ENCODE data around the gene USP46.

The USP46 gene, protein sequence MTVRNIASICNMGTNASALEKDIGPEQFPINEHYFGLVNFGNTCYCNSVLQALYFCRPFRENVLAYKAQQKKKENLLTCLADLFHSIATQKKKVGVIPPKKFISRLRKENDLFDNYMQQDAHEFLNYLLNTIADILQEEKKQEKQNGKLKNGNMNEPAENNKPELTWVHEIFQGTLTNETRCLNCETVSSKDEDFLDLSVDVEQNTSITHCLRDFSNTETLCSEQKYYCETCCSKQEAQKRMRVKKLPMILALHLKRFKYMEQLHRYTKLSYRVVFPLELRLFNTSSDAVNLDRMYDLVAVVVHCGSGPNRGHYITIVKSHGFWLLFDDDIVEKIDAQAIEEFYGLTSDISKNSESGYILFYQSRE

DNA sequence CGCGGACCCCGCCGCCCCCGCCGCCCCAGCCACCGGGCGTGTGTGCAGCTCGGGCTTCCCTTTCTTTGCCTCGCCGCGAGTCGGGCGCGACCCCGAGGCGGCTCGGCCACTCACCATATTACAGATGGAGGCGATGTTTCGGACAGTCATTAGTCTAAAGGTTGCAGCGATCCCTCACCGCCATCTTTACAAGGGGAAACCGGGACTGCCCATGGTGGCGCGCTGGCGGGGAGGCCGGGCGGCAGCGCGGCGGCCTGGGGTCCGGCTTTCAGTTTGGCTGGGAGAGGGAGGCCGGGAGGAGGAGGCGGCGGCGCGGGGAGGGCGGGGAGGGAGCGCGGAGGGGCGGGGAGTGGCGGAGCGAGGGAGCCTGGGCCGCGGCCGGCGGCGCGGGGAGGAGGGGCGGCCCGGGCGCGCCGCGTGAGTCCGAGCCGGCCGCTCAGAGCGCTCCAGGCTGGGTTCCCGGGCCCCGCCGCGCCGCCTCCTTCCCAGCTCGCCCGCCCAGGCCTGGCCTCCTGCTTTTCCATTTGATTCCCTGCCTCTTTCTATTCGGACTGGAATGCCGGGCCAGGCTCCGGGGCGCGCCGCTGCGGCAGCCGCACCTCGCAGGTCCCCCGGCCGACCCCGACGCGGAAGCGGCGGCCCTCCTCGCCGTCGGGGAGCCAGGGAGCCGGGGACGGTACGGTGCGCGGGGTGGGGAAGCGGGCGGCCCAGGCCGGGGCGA lies at the start of gene USP46:
Gene USP46, minus strand, starts transcription at position 301 of the 721 bp plus-strand sequence. Its CDS starts 151 bp downstream, at position 150.
- H3K4me1 ChIP-seq (ENCODE audit: control insufficient read depth, insufficient read depth, low read length): peaks cover 35% of the 10 kb centered on the region
- peak within 1 kb of the TSS; percentile 92 for H3K4me3 ChIP-seq (ENCODE audit: low read length)
- H3K9ac ChIP-seq (ENCODE audit: low read length): peak within 1 kb of the TSS; percentile 94
- H3K36me3 ChIP-seq (ENCODE audit: control insufficient read depth, insufficient read depth, low read length, severe bottlenecking): peaks cover 8% of the 10 kb centered on the region
- no peaks in the 10 kb centered on the region for H3K27me3 ChIP-seq (replicated peaks; ENCODE audit: control insufficient read depth, insufficient read depth, low read length)
- peak; percentile 95 for DNase-seq (ENCODE audit: low read depth)
- no peaks in the 10 kb centered on the region for H3K9me3 ChIP-seq (ENCODE audit: control insufficient read depth, low read length)

DNA sequence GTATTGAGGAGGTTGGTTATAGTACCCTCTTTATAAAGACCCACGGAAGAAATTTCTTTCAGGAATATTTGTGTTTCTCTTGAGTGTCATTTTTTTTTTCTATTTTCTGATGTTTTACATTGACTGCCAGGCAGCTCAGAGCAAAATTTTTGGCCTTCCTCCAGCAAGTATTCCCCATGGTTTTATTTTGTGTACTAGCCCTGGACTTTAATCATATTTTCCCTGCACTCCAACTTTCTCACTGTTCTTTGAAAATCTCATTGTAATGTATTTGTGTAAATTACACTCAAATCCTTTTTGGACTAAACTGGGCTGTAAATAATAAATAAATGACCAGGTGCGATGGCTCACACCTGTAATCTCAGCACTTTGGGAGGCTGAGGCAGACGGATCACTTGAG lies 45.6 kb upstream of the USP46 start:
- Histone ChIP-seq H3K27me3 (replicated peaks; ENCODE audit: control insufficient read depth, insufficient read depth, low read length) (no peaks in the 10 kb centered on the region), H3K9me3 (ENCODE audit: control insufficient read depth, low read length) (no peaks in the 10 kb centered on the region), H3K9ac (ENCODE audit: low read length) (no peak overlapping the region), H3K4me3 (ENCODE audit: low read length) (no peak overlapping the region), H3K4me1 (ENCODE audit: control insufficient read depth, insufficient read depth, low read length) (peaks cover 10% of the 10 kb centered on the region), H3K36me3 (ENCODE audit: control insufficient read depth, insufficient read depth, low read length, severe bottlenecking) (no peaks in the 10 kb centered on the region)
- no peak for DNase-seq (ENCODE audit: low read depth)

DNA sequence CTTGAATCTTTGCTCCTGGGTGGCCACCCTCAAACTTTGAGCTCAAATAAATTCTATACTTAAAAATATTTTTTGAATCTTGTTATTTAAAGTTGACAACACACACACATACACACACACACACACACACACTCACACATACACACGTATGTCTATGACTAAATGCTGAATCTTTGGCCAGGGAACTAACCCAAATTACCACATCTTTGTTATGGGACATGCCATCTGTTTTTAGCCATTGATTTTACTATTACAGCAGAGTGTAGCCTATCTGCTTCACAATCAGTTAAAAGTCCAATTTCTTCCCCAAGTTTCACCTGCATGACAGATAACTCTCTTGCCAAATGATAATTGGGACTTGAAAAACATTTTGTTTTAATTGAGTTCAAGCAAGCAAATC lies 45.0 kb upstream of the USP46 start:
- no peaks in the 10 kb centered on the region for H3K9me3 ChIP-seq (ENCODE audit: control insufficient read depth, low read length)
- no peaks in the 10 kb centered on the region for H3K27me3 ChIP-seq (replicated peaks; ENCODE audit: control insufficient read depth, insufficient read depth, low read length)
- no peaks in the 10 kb centered on the region for H3K36me3 ChIP-seq (ENCODE audit: control insufficient read depth, insufficient read depth, low read length, severe bottlenecking)
- H3K9ac ChIP-seq (ENCODE audit: low read length): no peak overlapping the region
- peak; percentile 7 for DNase-seq (ENCODE audit: low read depth)
- H3K4me1 ChIP-seq (ENCODE audit: control insufficient read depth, insufficient read depth, low read length): peaks cover 10% of the 10 kb centered on the region
- no peak overlapping the region for H3K4me3 ChIP-seq (ENCODE audit: low read length)

DNA sequence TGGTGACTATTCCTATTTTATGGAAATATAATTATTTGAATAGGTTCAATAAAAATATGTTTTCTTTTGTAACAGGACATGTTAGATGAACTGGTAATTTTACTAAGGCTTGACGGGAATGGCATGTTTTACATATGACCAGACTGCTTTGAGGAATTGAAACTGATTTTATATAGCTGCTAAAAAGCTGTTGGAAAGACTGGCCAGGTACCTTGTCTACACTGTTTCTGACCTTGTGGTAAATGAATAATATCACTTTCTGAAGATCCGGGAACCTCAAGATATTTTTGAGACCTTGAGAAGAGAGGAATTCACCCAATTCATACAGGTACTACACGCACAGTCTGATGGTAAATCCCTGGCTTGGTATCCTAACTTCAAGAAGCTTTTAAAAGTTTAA lies 42.1 kb upstream of the USP46 start:
- Histone ChIP-seq H3K9me3 (ENCODE audit: control insufficient read depth, low read length) (no peaks in the 10 kb centered on the region), H3K27me3 (replicated peaks; ENCODE audit: control insufficient read depth, insufficient read depth, low read length) (no peaks in the 10 kb centered on the region), H3K9ac (ENCODE audit: low read length) (no peak overlapping the region), H3K4me1 (ENCODE audit: control insufficient read depth, insufficient read depth, low read length) (peaks cover 13% of the 10 kb centered on the region), H3K4me3 (ENCODE audit: low read length) (no peak overlapping the region), H3K36me3 (ENCODE audit: control insufficient read depth, insufficient read depth, low read length, severe bottlenecking) (no peaks in the 10 kb centered on the region)
- DNase-seq (ENCODE audit: low read depth): no peak

DNA sequence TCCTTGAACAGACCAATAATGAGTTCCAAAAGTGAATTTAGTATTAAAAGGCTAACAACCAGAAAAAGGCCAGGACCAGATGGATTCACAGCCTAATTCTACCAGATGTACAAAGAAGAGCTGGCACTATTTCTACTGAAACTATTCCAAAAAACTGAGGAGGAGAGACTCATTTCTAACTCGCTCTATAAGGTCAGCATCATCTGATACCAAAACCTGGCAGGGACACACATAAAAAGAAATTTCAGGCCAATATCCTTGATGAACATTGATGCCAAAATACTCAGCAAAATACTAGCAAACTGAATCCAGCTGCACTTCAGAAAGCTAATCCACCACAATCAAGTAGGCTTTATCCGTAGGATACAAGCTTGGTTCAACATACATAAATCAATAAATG lies 35.8 kb upstream of the USP46 start:
- Histone ChIP-seq H3K4me3 (ENCODE audit: low read length) (no peak overlapping the region), H3K27me3 (replicated peaks; ENCODE audit: control insufficient read depth, insufficient read depth, low read length) (no peaks in the 10 kb centered on the region), H3K36me3 (ENCODE audit: control insufficient read depth, insufficient read depth, low read length, severe bottlenecking) (no peaks in the 10 kb centered on the region), H3K4me1 (ENCODE audit: control insufficient read depth, insufficient read depth, low read length) (peaks cover 4% of the 10 kb centered on the region), H3K9me3 (ENCODE audit: control insufficient read depth, low read length) (peaks cover 25% of the 10 kb centered on the region), H3K9ac (ENCODE audit: low read length) (no peak overlapping the region)
- no peak for DNase-seq (ENCODE audit: low read depth)

DNA sequence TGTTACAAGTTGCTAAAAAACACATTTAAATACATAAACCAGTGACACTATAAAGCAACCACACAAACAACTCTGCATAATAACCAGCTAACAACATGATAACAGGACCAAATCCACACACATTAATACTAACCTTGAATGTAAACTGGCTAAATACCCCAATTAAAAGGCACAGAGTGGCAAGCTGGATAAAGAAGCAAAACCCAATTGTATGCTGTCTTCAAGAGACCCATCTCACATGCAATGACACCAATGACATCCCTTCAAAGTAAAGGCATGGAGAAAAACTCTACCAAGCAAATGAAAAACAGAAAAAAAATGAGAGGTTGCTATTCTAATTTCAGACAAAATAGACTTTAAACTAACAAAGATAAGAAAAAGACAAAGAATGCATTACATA lies 34.4 kb upstream of the USP46 start:
- Histone ChIP-seq H3K4me3 (ENCODE audit: low read length) (no peak overlapping the region), H3K4me1 (ENCODE audit: control insufficient read depth, insufficient read depth, low read length) (peaks cover 4% of the 10 kb centered on the region), H3K9me3 (ENCODE audit: control insufficient read depth, low read length) (peaks cover 25% of the 10 kb centered on the region), H3K27me3 (replicated peaks; ENCODE audit: control insufficient read depth, insufficient read depth, low read length) (no peaks in the 10 kb centered on the region), H3K36me3 (ENCODE audit: control insufficient read depth, insufficient read depth, low read length, severe bottlenecking) (no peaks in the 10 kb centered on the region), H3K9ac (ENCODE audit: low read length) (no peak overlapping the region)
- DNase-seq (ENCODE audit: low read depth): no peak

DNA sequence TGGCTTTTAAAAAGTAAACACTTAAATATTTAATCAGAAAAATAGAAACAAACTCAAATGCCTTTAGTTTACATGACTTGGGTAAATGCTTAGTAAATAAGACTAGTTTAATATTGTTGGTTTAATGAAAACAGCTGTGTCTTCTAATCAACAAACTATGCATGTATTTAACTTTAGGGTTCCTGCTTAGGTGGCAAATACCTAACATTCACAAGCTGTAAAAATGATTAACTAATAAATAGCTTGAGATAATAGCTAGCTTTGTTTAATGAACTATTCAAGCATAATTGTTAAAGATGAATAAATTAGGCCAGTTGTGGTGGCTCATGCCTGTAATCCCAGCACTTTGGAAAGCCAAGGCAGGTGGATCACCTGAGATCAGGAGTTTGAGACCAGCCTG lies 30.0 kb upstream of the USP46 start:
- no peaks in the 10 kb centered on the region for H3K36me3 ChIP-seq (ENCODE audit: control insufficient read depth, insufficient read depth, low read length, severe bottlenecking)
- H3K9ac ChIP-seq (ENCODE audit: low read length): no peak overlapping the region
- DNase-seq (ENCODE audit: low read depth): no peak
- peaks cover 20% of the 10 kb centered on the region for H3K9me3 ChIP-seq (ENCODE audit: control insufficient read depth, low read length)
- H3K4me1 ChIP-seq (ENCODE audit: control insufficient read depth, insufficient read depth, low read length): no peaks in the 10 kb centered on the region
- H3K27me3 ChIP-seq (replicated peaks; ENCODE audit: control insufficient read depth, insufficient read depth, low read length): no peaks in the 10 kb centered on the region
- H3K4me3 ChIP-seq (ENCODE audit: low read length): no peak overlapping the region

DNA sequence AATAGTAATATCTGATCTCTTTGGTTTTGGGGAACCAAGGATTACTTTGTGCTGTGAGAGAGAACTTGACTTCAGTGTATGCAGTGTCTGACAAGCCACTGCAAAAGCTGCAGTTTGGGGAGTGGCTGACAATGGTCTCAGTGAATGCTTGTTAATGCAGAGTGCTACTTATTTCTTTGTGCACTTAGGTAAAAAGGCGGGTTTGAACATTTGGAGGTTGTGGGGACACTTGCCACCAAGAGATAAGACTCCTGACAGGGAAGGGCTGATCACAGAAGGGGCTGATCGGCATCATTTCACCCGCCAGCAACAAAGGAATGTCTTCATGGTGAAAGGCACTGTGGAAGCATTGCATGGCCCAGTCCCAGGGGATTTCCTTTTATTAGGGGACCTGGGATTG lies 28.6 kb upstream of the USP46 start:
- DNase-seq (ENCODE audit: low read depth): no peak
- no peak overlapping the region for H3K9ac ChIP-seq (ENCODE audit: low read length)
- H3K9me3 ChIP-seq (ENCODE audit: control insufficient read depth, low read length): peaks cover 8% of the 10 kb centered on the region
- H3K27me3 ChIP-seq (replicated peaks; ENCODE audit: control insufficient read depth, insufficient read depth, low read length): no peaks in the 10 kb centered on the region
- H3K4me3 ChIP-seq (ENCODE audit: low read length): no peak overlapping the region
- no peaks in the 10 kb centered on the region for H3K36me3 ChIP-seq (ENCODE audit: control insufficient read depth, insufficient read depth, low read length, severe bottlenecking)
- H3K4me1 ChIP-seq (ENCODE audit: control insufficient read depth, insufficient read depth, low read length): no peaks in the 10 kb centered on the region

DNA sequence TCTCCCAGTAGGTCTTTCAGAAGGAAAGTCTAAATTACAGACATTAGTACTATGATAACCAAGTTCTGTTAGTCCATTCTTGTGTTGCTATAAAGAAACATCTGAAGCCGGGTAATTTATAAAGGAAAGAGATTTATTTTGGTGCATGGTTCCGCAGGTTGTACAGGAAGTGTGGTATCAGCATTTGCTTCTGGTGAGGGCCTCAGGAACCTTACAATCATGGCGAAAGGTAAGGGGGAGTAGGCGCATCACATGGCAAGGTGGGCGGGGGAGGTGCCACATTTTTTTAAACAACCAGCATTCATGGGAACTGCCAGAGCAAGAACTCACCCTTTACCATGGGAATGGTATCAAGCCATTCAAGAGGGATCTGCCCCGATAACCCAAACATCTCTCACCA lies 26.2 kb upstream of the USP46 start:
- H3K4me1 ChIP-seq (ENCODE audit: control insufficient read depth, insufficient read depth, low read length): no peaks in the 10 kb centered on the region
- H3K27me3 ChIP-seq (replicated peaks; ENCODE audit: control insufficient read depth, insufficient read depth, low read length): no peaks in the 10 kb centered on the region
- H3K4me3 ChIP-seq (ENCODE audit: low read length): no peak overlapping the region
- H3K36me3 ChIP-seq (ENCODE audit: control insufficient read depth, insufficient read depth, low read length, severe bottlenecking): no peaks in the 10 kb centered on the region
- H3K9me3 ChIP-seq (ENCODE audit: control insufficient read depth, low read length): no peaks in the 10 kb centered on the region
- DNase-seq (ENCODE audit: low read depth): no peak
- no peak overlapping the region for H3K9ac ChIP-seq (ENCODE audit: low read length)

DNA sequence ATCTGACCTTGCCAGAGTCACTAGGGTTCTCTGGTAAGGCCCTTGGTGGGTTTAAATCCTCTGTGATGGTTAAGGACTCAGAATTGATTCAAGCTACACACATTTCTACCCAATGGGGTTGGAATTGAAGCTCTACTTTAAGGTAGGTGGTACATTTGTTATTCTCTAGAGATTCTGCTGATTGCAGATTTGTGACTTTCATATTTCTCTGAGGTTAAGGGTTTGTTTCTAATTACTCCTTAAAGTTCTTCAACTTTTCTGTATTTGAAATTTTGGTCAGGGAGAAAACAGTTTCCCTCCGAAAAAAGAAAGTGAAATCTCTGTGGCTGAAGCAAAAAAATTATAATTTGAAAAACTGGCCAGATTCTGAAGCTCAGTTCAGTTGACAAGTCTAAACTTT lies 25.8 kb upstream of the USP46 start:
- Histone ChIP-seq H3K9ac (ENCODE audit: low read length) (no peak overlapping the region), H3K36me3 (ENCODE audit: control insufficient read depth, insufficient read depth, low read length, severe bottlenecking) (no peaks in the 10 kb centered on the region), H3K4me3 (ENCODE audit: low read length) (no peak overlapping the region), H3K9me3 (ENCODE audit: control insufficient read depth, low read length) (no peaks in the 10 kb centered on the region), H3K27me3 (replicated peaks; ENCODE audit: control insufficient read depth, insufficient read depth, low read length) (no peaks in the 10 kb centered on the region), H3K4me1 (ENCODE audit: control insufficient read depth, insufficient read depth, low read length) (no peaks in the 10 kb centered on the region)
- DNase-seq (ENCODE audit: low read depth): no peak

DNA sequence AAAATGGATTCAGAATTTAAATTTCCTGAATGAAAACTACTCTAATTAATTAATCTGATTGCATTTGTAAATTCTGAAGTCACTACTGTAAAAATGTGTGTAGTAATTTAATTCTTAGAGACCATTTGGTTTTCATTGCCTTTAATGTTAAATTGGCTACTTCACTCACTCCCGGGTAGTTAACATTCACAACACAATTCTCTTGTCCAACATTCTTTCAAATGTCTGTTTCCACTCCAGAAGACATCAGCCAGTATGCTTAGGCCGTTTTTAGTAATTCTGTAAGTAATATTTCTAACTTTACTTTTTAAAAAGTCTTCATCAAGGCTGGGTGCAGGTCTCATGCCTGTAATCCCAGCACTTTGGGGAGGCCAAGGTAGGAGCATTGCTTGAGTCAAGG lies 21.3 kb upstream of the USP46 start:
- H3K9ac ChIP-seq (ENCODE audit: low read length): no peak overlapping the region
- no peaks in the 10 kb centered on the region for H3K36me3 ChIP-seq (ENCODE audit: control insufficient read depth, insufficient read depth, low read length, severe bottlenecking)
- H3K4me1 ChIP-seq (ENCODE audit: control insufficient read depth, insufficient read depth, low read length): no peaks in the 10 kb centered on the region
- H3K27me3 ChIP-seq (replicated peaks; ENCODE audit: control insufficient read depth, insufficient read depth, low read length): no peaks in the 10 kb centered on the region
- no peaks in the 10 kb centered on the region for H3K9me3 ChIP-seq (ENCODE audit: control insufficient read depth, low read length)
- no peak overlapping the region for H3K4me3 ChIP-seq (ENCODE audit: low read length)
- DNase-seq (ENCODE audit: low read depth): no peak
